HL-60 (cell line): ENCODE measurements around the gene PLS3.

Source experiments
- DNase-seq, 2 experiments: peaks; one replicate each; pipeline ENCODE4 v3.0.0-alpha.2; 2010 to 2020; ENCODE audit warnings: low read depth in 1 of 2, low spot score in 1 of 2
- H3K27ac ChIP-seq: fragments of 250-450 bp; sonication (Bioruptor Pico); replicated peaks from 2 replicates; pipeline ENCODE4 v1.5.1; 2020; ENCODE audit warnings: mild to moderate bottlenecking, moderate library complexity
- H3K27me3 ChIP-seq: fragments of 250-450 bp; sonication (Bioruptor Pico); 2 replicates; pipeline ENCODE4 v1.5.1; 2021; ENCODE audit warnings: mild to moderate bottlenecking, moderate library complexity; ENCODE audit not compliant: insufficient read depth, poor library complexity, severe bottlenecking
- H3K4me3 ChIP-seq: replicated peaks from 2 replicates; pipeline ENCODE4 v1.5.1; 2011; ENCODE audit warnings: mild to moderate bottlenecking, control low read depth, low read length; ENCODE audit not compliant: insufficient read depth
- CTCF ChIP-seq: IDR thresholded peaks from one replicate; pipeline ENCODE4 v1.5.1; 2011; ENCODE audit warnings: low read length, control low read depth, inconsistent platforms; ENCODE audit not compliant: insufficient read depth
- GABPA ChIP-seq: IDR thresholded peaks from 2 replicates; pipeline ENCODE4 v1.6.1; 2012; ENCODE audit warnings: low read depth
- POLR2AphosphoS5 ChIP-seq: IDR thresholded peaks from 2 replicates; pipeline ENCODE4 v1.6.1; 2012; ENCODE audit warnings: low read depth
- REST ChIP-seq: IDR thresholded peaks from 2 replicates; pipeline ENCODE4 v1.6.1; 2012; ENCODE audit warnings: low read depth; ENCODE audit not compliant: insufficient replicate concordance
- SPI1 ChIP-seq: IDR thresholded peaks from 2 replicates; pipeline ENCODE4 v1.6.1; 2012; ENCODE audit warnings: low read depth, mild to moderate bottlenecking, borderline replicate concordance

Gene PLS3

GRCh38 chrX:115571712-115572111 is 10.7 kb downstream of the PLS3 start:
- no peak overlapping the region for H3K27ac ChIP-seq
- no peak overlapping the region for H3K4me3 ChIP-seq
- TF ChIP-seq CTCF, result no peak
- no peak for TF ChIP-seq POLR2AphosphoS5
- TF ChIP-seq REST, result no peak
- no peak for TF ChIP-seq SPI1
- no peak for TF ChIP-seq GABPA
- H3K27me3 ChIP-seq, result no peaks in the 10 kb centered on the region
- no peak for DNase-seq

DNA sequence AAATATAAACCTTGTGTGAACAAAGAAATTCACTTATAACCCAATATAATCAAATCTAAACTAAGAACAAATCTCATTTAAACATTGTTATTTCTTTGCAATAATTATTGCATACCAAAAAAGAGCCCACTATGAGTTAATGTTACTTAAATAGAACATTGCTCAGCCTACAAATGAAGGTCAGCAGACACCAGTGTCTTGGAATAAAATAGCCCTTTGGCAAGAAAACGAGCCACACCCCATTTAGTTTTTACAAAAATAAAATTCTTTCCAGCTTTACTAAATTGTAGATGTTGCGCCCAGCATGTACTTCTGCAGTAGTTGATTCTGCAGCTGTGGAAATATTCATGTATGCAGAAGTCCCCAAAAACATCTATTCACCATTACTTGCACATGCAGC is 12.2 kb downstream of the PLS3 start:
- TF ChIP-seq REST (no peak), POLR2AphosphoS5 (no peak), SPI1 (no peak), CTCF (no peak), GABPA (no peak)
- Histone ChIP-seq H3K27ac (no peak overlapping the region), H3K4me3 (no peak overlapping the region), H3K27me3 (no peaks in the 10 kb centered on the region)
- DNase-seq, result no peak

DNA sequence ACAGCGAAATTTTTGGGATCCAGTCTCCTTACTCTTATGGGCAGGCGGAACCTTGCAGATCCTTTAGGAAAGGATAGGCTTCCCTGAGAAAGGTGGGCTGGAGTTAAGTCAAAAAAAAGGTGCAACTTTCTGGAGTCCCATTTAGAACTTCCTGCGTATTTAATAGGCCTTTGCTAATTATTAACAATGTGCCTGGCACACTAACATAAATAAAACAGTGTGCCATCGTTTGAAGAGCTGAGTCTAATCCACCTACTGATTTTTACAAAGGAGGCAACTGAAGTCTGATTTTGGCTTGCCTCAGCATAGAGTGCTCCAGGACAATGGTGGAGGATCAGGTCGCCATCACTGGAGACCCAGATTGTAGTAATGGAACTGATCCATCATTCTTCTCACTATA is 15.7 kb downstream of the PLS3 start:
- H3K27ac ChIP-seq, result no peak overlapping the region
- DNase-seq, result no peak
- no peak overlapping the region for H3K4me3 ChIP-seq
- no peaks in the 10 kb centered on the region for H3K27me3 ChIP-seq
- TF ChIP-seq REST (no peak), CTCF (no peak), SPI1 (no peak), GABPA (no peak), POLR2AphosphoS5 (no peak)
